ENCODE results near the gene GALNT8. TPM values are rescaled to one million over a fixed set of nuclear protein-coding genes. Genes with fewer than 3 reads are reported as not detected.

Gene GALNT8
- total and polyA plus RNA-seq, 2 donors = 0.60 to 2.9 TPM

DNA sequence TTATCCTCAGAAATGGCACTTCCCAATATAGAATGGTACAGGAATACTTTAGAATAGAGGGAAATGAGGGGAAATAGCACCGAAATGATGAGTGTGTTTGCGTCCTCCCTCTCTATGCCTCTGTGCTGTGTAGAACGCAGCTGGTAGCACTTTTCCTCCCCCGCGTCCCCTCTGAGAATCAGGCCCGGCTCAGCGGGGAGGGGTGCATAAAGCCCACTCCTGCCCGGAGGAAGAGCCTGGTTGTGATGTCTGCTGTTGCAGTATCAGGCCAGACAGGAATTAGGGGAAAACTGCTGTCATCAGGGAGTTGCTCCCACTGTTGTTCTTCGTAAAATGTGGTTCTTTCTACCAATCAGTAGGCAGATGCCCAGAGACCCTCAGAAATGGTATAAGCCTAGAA, 76.0 kb downstream of the GALNT8 start:
- Histone ChIP-seq H3K27ac (ENCODE audit: low read depth) (no peak overlapping the region), H3K4me1 (ENCODE audit: insufficient read depth) (no peaks in the 10 kb centered on the region), H3K4me3 (ENCODE audit: low read depth, low read length) (no peak overlapping the region), H3K36me3 (ENCODE audit: insufficient read depth) (no peaks in the 10 kb centered on the region)
- WGBS = 43% methylated on average over 9 of the region's 9 CpGs
- no peak for DNase-seq (ENCODE audit: extremely low spot score)

DNA sequence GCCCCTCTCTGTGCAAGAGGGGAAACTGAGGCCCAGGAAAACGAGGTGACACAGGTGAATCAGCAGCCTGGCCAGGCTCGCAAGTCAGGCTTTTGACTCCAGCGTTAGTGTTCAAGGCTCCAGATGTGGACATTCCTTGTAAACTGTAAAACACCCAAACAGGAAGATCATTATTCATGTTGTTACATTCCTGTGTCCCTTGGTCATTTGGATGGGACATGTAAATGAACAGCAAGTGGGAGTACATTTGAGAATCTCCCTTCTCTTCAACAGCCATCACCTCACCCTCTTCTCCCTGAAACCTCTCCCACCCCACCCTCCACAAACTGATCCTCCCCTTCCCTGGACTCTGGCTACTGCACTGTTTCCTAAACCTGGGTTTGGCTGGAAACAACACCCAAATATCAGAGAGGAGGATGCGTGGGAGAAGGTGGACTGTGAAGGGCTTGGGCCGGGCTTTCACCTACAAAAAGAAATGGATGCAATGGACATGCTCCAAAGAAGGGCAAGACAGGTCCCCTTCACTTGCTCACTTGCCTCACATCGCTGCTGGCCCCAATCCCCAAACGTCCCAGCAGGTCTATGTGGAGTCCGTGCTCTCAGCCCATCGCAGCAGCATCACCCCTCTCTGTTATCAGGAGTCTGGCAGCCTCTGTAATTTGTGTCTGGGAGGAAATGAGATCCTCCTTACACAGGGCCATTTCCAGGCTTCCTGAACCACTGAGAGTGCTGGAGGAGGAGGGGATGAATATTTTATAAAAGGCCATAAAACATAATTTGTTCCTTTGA, 76.7 kb downstream of the GALNT8 start:
- Histone ChIP-seq H3K4me1 (ENCODE audit: insufficient read depth) (no peaks in the 10 kb centered on the region), H3K36me3 (ENCODE audit: insufficient read depth) (no peaks in the 10 kb centered on the region), H3K27ac (ENCODE audit: low read depth) (no peak overlapping the region), H3K4me3 (ENCODE audit: low read depth, low read length) (no peak overlapping the region)
- WGBS = 36% methylated on average over 9 of the region's 9 CpGs
- no peak for DNase-seq (ENCODE audit: extremely low spot score)

DNA sequence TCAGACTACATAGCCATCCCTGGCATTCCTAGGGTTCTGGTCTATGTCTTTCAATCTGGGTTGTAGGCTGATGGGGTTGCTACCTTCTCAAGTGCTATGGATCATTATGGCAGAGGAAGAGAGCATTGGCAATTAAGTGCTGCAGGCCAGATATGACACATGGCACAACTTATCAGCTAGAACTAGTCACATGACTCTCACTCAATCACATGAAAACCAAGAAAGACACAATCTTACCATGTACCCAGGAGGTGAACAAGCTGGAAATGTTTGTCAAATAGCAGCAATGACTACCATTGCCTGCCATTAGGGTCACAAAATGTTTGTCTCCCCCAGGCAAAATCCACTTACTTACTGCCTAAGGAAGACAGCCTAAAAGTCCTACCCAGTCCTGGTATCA, 80.4 kb downstream of the GALNT8 start:
- no peak for DNase-seq (ENCODE audit: extremely low spot score)
- Histone ChIP-seq H3K36me3 (ENCODE audit: insufficient read depth) (no peaks in the 10 kb centered on the region), H3K27ac (ENCODE audit: low read depth) (no peak overlapping the region), H3K4me1 (ENCODE audit: insufficient read depth) (no peaks in the 10 kb centered on the region), H3K4me3 (ENCODE audit: low read depth, low read length) (no peak overlapping the region)

DNA sequence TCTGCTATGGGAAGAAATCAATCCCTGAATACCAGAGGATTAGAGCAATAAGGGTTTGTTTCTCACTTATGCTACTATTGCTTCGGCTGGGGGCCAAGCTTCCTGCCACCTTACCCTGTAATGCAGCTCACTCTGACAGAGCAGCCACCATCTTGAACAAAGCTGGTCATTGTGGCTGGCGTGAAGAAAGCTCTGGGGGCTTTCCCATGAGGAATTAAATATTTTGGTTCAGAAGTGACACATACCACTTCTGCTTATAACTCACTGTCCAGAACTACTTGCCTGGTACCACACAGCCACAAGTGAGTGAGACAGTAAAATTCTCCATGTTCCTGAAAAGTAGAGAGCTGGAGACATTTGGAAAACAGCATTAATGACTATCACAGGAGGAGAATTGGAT, 82.6 kb downstream of the GALNT8 start:
- no peaks in the 10 kb centered on the region for H3K4me1 ChIP-seq (ENCODE audit: insufficient read depth)
- no peak for DNase-seq (ENCODE audit: extremely low spot score)
- 74% methylated on average over 2 of the region's 2 CpGs for WGBS

DNA sequence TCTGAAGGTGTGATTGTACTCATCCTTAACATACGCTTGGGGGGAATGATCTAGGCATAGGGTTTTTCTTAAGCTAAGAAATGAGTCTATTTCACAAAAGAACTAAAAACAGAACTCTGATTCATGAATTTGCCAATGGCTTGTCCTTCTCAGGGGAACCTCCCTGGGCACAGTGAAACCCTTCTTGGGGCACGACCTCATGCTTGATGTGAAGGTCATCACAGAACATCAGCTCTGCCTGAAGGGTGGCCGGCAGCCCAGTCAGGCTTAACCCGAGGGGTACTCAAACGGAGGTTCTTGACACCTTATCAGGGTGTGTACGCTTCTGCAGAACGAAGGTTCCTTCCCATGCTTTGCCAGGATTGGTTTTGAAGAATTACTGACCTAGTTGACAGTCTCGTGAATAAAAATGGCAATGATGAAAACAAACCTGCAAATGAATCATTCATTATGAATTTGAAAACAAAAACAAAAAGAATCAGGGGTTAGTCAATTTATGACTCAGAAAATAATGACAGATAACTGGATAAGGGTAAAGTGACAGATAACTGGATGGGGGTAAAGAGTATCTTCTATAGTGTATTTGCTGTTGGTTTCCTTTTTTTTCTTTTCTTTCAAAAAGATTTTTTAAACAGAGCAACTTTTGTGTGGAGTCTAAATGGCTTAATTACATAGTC, 86.4 kb downstream of the GALNT8 start:
- no peak overlapping the region for H3K27ac ChIP-seq (ENCODE audit: low read depth)
- H3K4me3 ChIP-seq (ENCODE audit: low read depth, low read length) = no peak overlapping the region
- 67% methylated on average over 8 of the region's 8 CpGs for WGBS
- H3K36me3 ChIP-seq (ENCODE audit: insufficient read depth) = no peaks in the 10 kb centered on the region
- H3K4me1 ChIP-seq (ENCODE audit: insufficient read depth) = no peaks in the 10 kb centered on the region
- DNase-seq (ENCODE audit: extremely low spot score) = no peak

More for the DNA sequence above, 82.6 kb downstream of the GALNT8 start:
- H3K27ac ChIP-seq (ENCODE audit: low read depth) = no peak overlapping the region
- no peaks in the 10 kb centered on the region for H3K36me3 ChIP-seq (ENCODE audit: insufficient read depth)
- no peak overlapping the region for H3K4me3 ChIP-seq (ENCODE audit: low read depth, low read length)

DNA sequence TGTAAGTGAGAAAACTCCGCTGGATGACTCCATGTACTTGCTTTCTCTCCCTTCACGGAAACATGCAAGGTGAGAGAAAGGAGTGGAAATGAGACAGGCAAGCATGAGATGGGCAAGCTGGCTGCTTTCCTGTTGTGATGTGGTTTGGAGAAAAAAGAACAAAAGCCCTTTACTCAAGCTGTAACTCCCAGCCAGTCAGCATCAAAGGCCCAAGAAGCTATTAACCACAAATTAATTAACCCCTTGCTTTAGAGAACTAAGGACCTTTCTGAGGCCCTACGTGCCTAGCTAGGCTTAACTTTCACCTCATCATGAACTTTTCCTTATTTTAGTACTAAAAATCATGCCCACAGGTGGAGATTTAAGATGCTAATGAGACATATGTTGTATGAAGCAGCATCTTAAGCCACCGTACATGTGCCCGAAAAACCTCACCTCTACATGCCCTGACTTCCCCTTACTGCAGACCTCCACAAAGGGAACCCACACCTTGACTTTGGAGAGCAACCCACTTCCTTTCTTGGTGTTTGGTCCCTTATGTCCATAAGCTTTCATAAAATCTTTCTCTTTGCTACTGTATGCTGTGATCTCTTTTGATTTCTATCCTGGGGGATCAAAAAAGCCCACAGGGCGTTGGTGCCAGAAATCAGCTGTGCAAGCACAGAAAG, 87.0 kb downstream of the GALNT8 start:
- H3K36me3 ChIP-seq (ENCODE audit: insufficient read depth) = no peaks in the 10 kb centered on the region
- no peaks in the 10 kb centered on the region for H3K4me1 ChIP-seq (ENCODE audit: insufficient read depth)
- H3K4me3 ChIP-seq (ENCODE audit: low read depth, low read length) = no peak overlapping the region
- no peak for DNase-seq (ENCODE audit: extremely low spot score)
- H3K27ac ChIP-seq (ENCODE audit: low read depth) = no peak overlapping the region
- WGBS = 56% methylated on average over 6 of the region's 6 CpGs

DNA sequence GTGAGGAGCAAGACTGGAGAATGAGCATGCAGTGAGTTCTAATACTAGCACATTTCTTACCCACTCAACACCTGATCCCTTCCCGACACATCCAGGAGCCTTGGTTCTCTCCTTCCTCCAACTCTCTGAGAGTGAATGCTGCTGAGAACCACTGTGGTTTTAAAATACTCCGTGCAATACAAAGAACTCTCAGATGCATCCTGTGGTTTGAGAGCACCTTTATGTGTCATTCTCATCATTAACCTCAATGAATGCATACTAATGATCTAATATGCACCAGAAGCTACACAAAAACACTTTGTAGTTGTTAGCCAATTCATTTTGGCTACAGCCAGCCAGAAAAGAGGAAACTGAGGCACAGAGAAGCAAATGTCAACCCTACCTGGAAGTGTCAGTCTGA, 87.6 kb downstream of the GALNT8 start:
- H3K27ac ChIP-seq (ENCODE audit: low read depth) = no peak overlapping the region
- 58% methylated on average over 2 of the region's 2 CpGs for WGBS

DNA sequence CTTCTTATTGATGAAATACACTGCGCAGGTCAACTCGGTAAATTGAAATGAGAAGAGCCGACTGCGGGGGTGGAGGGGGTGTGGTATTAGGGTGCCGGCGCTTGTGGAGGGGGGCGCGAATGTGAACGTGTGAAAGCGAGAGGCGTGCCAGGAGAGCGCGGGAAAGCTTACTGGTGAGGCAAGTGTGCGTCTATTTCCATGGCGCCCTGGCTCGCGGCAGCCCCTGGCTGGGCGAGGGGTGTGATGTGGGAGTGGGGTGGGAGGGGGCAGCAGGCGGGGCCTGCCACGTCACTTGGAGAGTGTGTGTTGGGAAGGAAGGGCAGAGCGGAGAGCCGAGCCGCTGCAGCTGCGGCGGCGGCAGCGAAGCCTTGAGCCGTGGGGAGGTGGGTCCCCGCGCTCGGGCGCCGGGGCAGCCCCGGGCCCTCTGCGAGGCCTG, 88.8 kb downstream of the GALNT8 start:
- Histone ChIP-seq H3K27ac (ENCODE audit: low read depth) (no peak overlapping the region), H3K4me1 (ENCODE audit: insufficient read depth) (no peaks in the 10 kb centered on the region), H3K36me3 (ENCODE audit: insufficient read depth) (no peaks in the 10 kb centered on the region), H3K4me3 (ENCODE audit: low read depth, low read length) (peak overlapping the region; percentile 28)
- under 1% methylated on average over 35 of the region's 35 CpGs for WGBS
- DNase-seq (ENCODE audit: extremely low spot score) = no peak

More for the DNA sequence above, 87.6 kb downstream of the GALNT8 start:
- no peak for DNase-seq (ENCODE audit: extremely low spot score)
- Histone ChIP-seq H3K36me3 (ENCODE audit: insufficient read depth) (no peaks in the 10 kb centered on the region), H3K4me1 (ENCODE audit: insufficient read depth) (no peaks in the 10 kb centered on the region), H3K4me3 (ENCODE audit: low read depth, low read length) (no peak overlapping the region)

DNA sequence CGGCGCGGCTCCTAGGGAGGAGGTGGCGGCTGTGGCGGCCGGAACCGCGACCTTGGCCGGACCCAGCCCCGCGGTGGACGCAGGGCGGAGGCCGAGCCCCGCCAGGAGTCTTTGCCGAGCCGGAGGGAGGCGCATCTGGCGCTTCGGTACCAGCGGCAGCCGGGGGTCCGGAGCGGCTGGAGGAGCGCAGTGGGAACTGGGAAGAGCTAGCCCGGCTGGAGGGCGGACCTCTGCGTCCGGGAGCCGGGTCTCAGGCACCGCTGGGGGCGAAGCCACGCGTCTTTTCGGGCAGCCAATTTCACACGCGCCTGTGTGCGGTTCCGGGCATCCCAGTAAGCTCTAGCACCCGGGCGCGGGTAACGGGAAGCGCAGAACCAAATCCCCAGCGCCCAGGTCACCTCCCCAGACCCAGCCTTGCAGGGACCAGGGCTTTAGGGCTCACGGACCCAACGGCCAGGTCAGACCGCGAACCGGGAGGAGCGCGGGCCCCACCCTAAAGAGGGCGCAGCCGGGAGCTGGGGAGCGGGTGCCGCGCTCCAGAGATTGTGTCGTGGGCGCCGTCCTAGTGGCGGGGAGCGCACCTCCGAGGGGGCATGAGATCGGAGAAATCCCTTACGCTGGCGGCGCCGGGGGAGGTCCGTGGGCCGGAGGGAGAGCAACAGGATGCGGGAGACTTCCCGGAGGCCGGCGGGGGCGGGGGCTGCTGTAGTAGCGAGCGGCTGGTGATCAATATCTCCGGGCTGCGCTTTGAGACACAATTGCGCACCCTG, 89.4 kb downstream of the GALNT8 start:
- Histone ChIP-seq H3K4me3 (ENCODE audit: low read depth, low read length) (peak overlapping the region; percentile 28), H3K27ac (ENCODE audit: low read depth) (no peak overlapping the region), H3K4me1 (ENCODE audit: insufficient read depth) (no peaks in the 10 kb centered on the region), H3K36me3 (ENCODE audit: insufficient read depth) (no peaks in the 10 kb centered on the region)
- WGBS = under 1% methylated on average over 80 of the region's 80 CpGs
- no peak for DNase-seq (ENCODE audit: extremely low spot score)

DNA sequence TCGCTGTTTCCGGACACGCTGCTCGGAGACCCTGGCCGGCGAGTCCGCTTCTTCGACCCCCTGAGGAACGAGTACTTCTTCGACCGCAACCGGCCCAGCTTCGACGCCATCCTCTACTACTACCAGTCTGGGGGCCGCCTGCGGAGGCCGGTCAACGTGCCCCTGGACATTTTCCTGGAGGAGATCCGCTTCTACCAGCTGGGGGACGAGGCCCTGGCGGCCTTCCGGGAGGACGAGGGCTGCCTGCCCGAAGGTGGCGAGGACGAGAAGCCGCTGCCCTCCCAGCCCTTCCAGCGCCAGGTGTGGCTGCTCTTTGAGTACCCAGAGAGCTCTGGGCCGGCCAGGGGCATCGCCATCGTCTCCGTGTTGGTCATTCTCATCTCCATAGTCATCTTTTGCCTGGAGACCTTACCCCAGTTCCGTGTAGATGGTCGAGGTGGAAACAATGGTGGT, 90.0 kb downstream of the GALNT8 start:
- no peak for DNase-seq (ENCODE audit: extremely low spot score)
- Histone ChIP-seq H3K27ac (ENCODE audit: low read depth) (no peak overlapping the region), H3K4me3 (ENCODE audit: low read depth, low read length) (peak overlapping the region; percentile 28), H3K36me3 (ENCODE audit: insufficient read depth) (no peaks in the 10 kb centered on the region), H3K4me1 (ENCODE audit: insufficient read depth) (no peaks in the 10 kb centered on the region)
- WGBS = 22% methylated on average over 34 of the region's 34 CpGs

DNA sequence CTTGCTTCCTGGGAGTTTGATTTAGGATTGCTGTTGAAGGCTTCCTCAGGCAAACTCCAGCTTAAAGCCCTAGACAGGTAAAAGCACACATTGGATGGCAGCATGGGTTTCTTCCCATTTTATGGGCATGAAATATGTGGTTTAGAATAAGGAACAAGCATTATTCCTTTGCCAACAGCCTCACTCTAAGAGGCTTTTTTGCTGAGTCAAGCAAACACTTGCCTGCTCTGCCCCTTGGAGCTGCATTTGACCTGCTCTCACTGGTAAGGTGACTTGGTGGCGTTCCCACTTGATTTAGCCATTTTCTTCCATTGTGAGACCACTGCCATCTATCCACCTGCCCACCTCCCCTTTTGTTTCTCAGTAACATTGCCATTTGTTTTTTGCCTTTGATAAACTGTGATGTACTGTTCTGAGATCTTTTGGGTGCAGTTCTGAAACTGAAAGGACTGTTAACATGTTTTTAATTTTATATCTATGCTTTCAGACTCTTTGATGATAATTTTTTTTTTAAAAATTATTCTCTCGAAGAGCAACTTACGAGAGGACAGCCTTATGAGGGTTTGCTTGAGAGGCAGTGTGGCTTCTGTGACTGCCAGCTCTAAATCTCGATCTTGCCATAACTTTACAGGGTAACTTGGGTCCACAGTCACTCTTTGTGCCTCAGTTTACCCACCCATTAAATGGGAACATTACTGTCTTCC, 92.6 kb downstream of the GALNT8 start:
- no peak overlapping the region for H3K27ac ChIP-seq (ENCODE audit: low read depth)
- DNase-seq (ENCODE audit: extremely low spot score) = no peak
- WGBS = 93% methylated on average over 4 of the region's 4 CpGs
- no peaks in the 10 kb centered on the region for H3K4me1 ChIP-seq (ENCODE audit: insufficient read depth)
- no peak overlapping the region for H3K4me3 ChIP-seq (ENCODE audit: low read depth, low read length)
- H3K36me3 ChIP-seq (ENCODE audit: insufficient read depth) = no peaks in the 10 kb centered on the region

DNA sequence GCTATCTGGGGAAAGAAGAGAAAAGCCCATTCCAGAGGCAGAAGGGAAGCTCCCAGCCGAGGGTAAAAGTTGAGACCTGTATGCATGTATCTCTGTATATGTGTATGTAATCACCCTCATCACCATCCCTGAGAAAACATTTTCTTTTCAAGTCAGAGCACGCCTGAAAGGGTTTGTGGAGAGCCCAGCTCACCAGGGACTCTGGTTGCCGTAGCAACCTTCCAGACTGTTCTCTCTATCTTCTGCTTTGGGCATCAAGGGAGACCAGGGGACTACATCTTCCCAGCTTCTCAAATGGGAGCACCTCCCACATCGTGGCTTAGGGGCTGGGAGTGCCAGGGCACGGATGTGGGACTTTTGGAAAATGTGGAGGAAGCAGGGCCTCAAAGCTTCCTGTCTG, 93.5 kb downstream of the GALNT8 start:
- H3K27ac ChIP-seq (ENCODE audit: low read depth) = no peak overlapping the region
- no peak for DNase-seq (ENCODE audit: extremely low spot score)
- no peaks in the 10 kb centered on the region for H3K36me3 ChIP-seq (ENCODE audit: insufficient read depth)
- WGBS = 80% methylated on average over 5 of the region's 5 CpGs
- H3K4me3 ChIP-seq (ENCODE audit: low read depth, low read length) = no peak overlapping the region
- no peaks in the 10 kb centered on the region for H3K4me1 ChIP-seq (ENCODE audit: insufficient read depth)

DNA sequence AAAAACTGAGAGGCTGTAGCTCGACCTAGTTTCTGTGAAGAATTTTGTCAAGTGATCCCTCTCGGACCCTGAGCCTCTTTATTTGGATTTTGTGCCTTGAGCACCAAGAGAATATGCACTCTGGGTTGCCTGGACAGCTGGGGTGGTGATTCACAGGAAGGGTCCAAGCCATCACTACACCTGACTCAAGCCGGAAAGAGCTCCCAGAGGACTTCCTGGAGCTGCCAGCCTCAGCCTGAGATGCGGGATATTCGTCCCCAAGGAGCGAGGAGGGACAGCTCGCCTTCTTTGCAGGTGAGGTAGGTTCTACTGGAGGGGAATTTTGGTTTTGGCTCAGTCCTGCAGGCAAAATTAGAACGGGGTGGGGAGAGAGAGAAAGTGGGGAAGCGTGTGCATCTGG, 94.3 kb downstream of the GALNT8 start:
- 87% methylated on average over 9 of the region's 9 CpGs for WGBS
- Histone ChIP-seq H3K4me3 (ENCODE audit: low read depth, low read length) (no peak overlapping the region), H3K36me3 (ENCODE audit: insufficient read depth) (no peaks in the 10 kb centered on the region), H3K27ac (ENCODE audit: low read depth) (no peak overlapping the region), H3K4me1 (ENCODE audit: insufficient read depth) (no peaks in the 10 kb centered on the region)
- DNase-seq (ENCODE audit: extremely low spot score) = no peak
